ENCODE data around the gene CD109.

Gene CD109

DNA sequence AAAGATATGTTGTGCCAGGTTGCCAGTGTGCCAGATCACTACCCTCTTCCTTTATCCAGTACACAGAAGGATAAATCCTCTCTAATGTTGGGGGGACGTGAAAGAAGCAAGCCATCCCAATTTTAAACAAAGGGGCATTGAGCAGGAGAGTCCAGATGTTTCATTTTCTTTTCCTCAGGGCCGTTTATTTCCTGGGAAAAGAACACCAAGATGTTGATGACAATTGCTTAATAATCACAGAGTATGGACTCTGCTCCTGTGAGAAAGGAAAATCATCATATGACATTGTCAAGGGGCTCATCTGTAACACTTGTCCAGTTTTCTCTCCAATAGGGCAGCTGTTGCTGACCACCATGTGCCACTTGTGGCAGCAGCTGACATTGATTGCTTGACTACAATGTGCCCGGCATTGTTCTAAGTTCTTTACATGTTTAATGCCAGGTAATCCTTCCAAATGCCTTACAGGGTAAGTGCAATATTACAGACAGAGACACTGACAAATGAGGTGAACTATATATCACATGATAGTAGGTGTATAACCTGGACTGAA is 161.4 kb downstream of the CD109 start:
- H3K27ac ChIP-seq (ENCODE audit: low read length), result no peak overlapping the region
- no peaks in the 10 kb centered on the region for H3K4me1 ChIP-seq (ENCODE audit: control insufficient read depth, insufficient read depth, low read length)
- H3K9ac ChIP-seq (ENCODE audit: low read length in 2 of 2), result no peak overlapping the region
- H3K4me3 ChIP-seq (ENCODE audit: low read length in 2 of 2), result no peak overlapping the region
- no peaks in the 10 kb centered on the region for H3K9me3 ChIP-seq (ENCODE audit: control insufficient read depth in 2 of 2, low read length in 2 of 2)
- no peaks in the 10 kb centered on the region for H3K27me3 ChIP-seq (ENCODE audit: control insufficient read depth in 1 of 2, insufficient read depth in 2 of 2, low read length in 2 of 2)
- no peaks in the 10 kb centered on the region for H3K36me3 ChIP-seq (ENCODE audit: control insufficient read depth in 2 of 2, insufficient read depth in 2 of 2, low read length in 2 of 2)

DNA sequence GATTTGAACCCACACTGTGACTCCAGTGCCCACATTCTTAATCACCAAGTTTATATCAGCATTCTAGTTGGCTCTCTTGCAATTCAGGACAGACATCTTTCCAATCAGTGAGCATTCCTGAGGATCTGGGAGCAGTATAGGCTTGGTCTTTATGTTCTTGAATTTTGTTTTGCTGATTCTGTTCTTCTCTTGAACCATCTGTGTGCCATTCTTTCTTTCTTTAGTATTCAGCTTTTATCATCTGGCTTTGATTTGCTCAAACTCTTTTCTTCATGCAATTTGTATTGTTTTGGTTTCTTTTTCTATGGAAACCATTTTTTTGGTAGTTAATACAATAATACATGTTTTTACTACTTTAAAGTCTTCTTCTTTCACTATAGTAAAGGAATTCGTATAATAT is 162.4 kb downstream of the CD109 start:
- no peaks in the 10 kb centered on the region for H3K27me3 ChIP-seq (ENCODE audit: control insufficient read depth in 1 of 2, insufficient read depth in 2 of 2, low read length in 2 of 2)
- H3K27ac ChIP-seq (ENCODE audit: low read length), result no peak overlapping the region
- H3K9ac ChIP-seq (ENCODE audit: low read length in 2 of 2), result no peak overlapping the region
- H3K4me1 ChIP-seq (ENCODE audit: control insufficient read depth, insufficient read depth, low read length), result no peaks in the 10 kb centered on the region
- no peaks in the 10 kb centered on the region for H3K36me3 ChIP-seq (ENCODE audit: control insufficient read depth in 2 of 2, insufficient read depth in 2 of 2, low read length in 2 of 2)
- no peaks in the 10 kb centered on the region for H3K9me3 ChIP-seq (ENCODE audit: control insufficient read depth in 2 of 2, low read length in 2 of 2)
- no peak overlapping the region for H3K4me3 ChIP-seq (ENCODE audit: low read length in 2 of 2)

DNA sequence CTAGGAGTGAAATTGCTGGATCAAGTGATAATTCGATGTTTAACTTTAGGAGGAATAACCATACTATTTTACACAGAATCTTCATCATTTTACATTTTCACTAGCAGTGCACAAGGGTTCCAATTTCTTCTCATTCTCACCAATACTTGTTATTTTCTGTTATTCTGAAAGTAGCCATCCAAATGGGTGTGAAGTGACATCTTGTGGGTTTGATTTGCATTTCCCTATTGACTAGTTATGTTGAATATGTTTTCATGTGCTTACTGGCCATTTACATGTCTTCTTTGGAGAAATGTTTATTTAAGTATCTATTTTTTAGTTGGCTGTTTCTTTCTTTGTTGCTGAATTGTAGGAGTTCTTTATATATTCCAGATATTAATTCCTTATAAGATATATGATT is 164.3 kb downstream of the CD109 start:
- Histone ChIP-seq H3K36me3 (ENCODE audit: control insufficient read depth in 2 of 2, insufficient read depth in 2 of 2, low read length in 2 of 2) (no peaks in the 10 kb centered on the region), H3K9ac (ENCODE audit: low read length in 2 of 2) (no peak overlapping the region), H3K4me3 (ENCODE audit: low read length in 2 of 2) (no peak overlapping the region), H3K9me3 (ENCODE audit: control insufficient read depth in 2 of 2, low read length in 2 of 2) (no peaks in the 10 kb centered on the region), H3K27me3 (ENCODE audit: control insufficient read depth in 1 of 2, insufficient read depth in 2 of 2, low read length in 2 of 2) (no peaks in the 10 kb centered on the region), H3K27ac (ENCODE audit: low read length) (no peak overlapping the region), H3K4me1 (ENCODE audit: control insufficient read depth, insufficient read depth, low read length) (no peaks in the 10 kb centered on the region)

DNA sequence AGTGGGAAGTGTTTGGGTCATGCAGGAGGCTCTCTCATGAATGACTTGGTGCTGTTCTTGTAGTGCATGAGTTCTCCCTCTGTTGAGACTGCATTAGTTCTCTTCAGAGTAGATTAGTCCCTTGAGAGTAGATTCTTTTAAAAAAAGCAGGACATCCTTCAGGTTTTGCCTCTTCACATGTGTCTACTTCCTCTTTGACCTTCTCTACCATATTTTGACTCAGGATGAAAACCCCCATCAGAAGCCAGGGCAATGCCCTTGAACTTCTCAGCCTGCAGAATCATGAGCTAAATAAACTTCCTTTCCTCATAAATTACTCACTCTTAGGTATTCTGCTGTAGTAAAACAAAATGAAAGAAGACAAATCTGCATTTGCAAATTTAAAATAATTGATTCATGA is 170.3 kb downstream of the CD109 start:
- no peaks in the 10 kb centered on the region for H3K36me3 ChIP-seq (ENCODE audit: control insufficient read depth in 2 of 2, insufficient read depth in 2 of 2, low read length in 2 of 2)
- H3K27me3 ChIP-seq (ENCODE audit: control insufficient read depth in 1 of 2, insufficient read depth in 2 of 2, low read length in 2 of 2), result no peaks in the 10 kb centered on the region
- H3K9ac ChIP-seq (ENCODE audit: low read length in 2 of 2), result no peak overlapping the region
- no peak overlapping the region for H3K27ac ChIP-seq (ENCODE audit: low read length)
- no peaks in the 10 kb centered on the region for H3K4me1 ChIP-seq (ENCODE audit: control insufficient read depth, insufficient read depth, low read length)
- H3K9me3 ChIP-seq (ENCODE audit: control insufficient read depth in 2 of 2, low read length in 2 of 2), result no peaks in the 10 kb centered on the region
- H3K4me3 ChIP-seq (ENCODE audit: low read length in 2 of 2), result no peak overlapping the region

DNA sequence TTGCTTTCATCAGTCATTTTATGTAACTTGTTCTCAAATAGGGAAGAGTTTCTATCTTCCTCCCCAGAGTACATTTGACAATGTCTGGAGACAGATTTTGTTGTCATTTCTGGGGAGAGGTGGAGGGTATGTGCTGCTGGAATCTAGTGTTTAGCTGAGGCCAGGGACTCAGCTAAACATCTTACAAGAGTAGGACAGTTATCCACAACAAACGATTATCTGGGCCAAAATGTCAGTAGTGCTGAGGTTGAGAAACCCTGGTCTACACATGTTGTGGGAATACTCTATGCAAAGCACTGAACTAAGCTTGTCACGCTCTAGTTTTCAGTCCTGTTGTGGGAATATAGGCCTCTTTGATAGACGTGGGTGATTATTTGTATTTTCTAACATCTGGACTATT is 171.4 kb downstream of the CD109 start:
- Histone ChIP-seq H3K4me3 (ENCODE audit: low read length in 2 of 2) (no peak overlapping the region), H3K27me3 (ENCODE audit: control insufficient read depth in 1 of 2, insufficient read depth in 2 of 2, low read length in 2 of 2) (no peaks in the 10 kb centered on the region), H3K27ac (ENCODE audit: low read length) (no peak overlapping the region), H3K36me3 (ENCODE audit: control insufficient read depth in 2 of 2, insufficient read depth in 2 of 2, low read length in 2 of 2) (no peaks in the 10 kb centered on the region), H3K9me3 (ENCODE audit: control insufficient read depth in 2 of 2, low read length in 2 of 2) (no peaks in the 10 kb centered on the region), H3K9ac (ENCODE audit: low read length in 2 of 2) (no peak overlapping the region), H3K4me1 (ENCODE audit: control insufficient read depth, insufficient read depth, low read length) (no peaks in the 10 kb centered on the region)

DNA sequence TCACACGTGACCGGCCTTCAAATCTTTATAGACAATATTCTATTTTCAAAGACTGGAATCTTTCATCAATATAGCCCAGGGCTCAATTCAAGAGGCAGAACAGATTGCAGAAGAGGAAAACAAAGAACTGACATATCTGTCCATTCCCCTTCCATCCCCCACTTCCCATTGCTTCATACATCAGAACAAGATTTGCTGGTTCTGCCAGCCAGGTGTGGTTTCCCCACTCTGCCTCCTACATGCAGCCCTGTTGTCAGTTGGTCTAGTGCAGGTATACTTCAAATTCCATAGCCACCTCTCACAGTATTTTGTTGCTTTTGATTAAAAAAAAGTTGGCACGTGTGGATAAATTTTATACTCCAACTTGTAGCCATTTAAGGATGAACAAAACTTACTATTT is 174.9 kb downstream of the CD109 start:
- Histone ChIP-seq H3K27ac (ENCODE audit: low read length) (no peak overlapping the region), H3K4me3 (ENCODE audit: low read length in 2 of 2) (no peak overlapping the region)

DNA sequence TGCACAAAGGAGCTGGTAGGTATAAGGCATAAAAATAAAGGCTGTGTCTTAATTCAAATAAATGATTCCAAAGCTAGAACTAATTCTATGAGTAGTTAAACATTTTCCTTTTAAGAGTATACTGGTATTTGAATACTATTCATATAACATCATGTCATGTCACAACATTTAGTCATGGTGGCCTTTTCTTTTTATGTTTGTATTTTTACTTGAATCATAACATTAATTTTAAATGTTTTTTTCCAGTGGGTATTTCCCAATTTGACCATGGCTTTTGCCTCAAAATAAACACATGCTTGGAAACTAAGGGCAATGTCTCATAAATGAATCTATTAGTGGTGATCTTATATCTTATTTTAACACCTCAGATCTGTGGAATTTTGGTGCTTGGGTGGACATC is 177.1 kb downstream of the CD109 start:
- H3K36me3 ChIP-seq (ENCODE audit: control insufficient read depth in 2 of 2, insufficient read depth in 2 of 2, low read length in 2 of 2), result no peaks in the 10 kb centered on the region
- H3K27me3 ChIP-seq (ENCODE audit: control insufficient read depth in 1 of 2, insufficient read depth in 2 of 2, low read length in 2 of 2), result no peaks in the 10 kb centered on the region
- H3K4me3 ChIP-seq (ENCODE audit: low read length in 2 of 2), result no peak overlapping the region
- H3K27ac ChIP-seq (ENCODE audit: low read length), result no peak overlapping the region
- no peaks in the 10 kb centered on the region for H3K4me1 ChIP-seq (ENCODE audit: control insufficient read depth, insufficient read depth, low read length)
- no peaks in the 10 kb centered on the region for H3K9me3 ChIP-seq (ENCODE audit: control insufficient read depth in 2 of 2, low read length in 2 of 2)
- H3K9ac ChIP-seq (ENCODE audit: low read length in 2 of 2), result no peak overlapping the region

More for the DNA sequence above, 174.9 kb downstream of the CD109 start:
- Histone ChIP-seq H3K9ac (ENCODE audit: low read length in 2 of 2) (no peak overlapping the region), H3K27me3 (ENCODE audit: control insufficient read depth in 1 of 2, insufficient read depth in 2 of 2, low read length in 2 of 2) (no peaks in the 10 kb centered on the region), H3K36me3 (ENCODE audit: control insufficient read depth in 2 of 2, insufficient read depth in 2 of 2, low read length in 2 of 2) (no peaks in the 10 kb centered on the region), H3K4me1 (ENCODE audit: control insufficient read depth, insufficient read depth, low read length) (no peaks in the 10 kb centered on the region), H3K9me3 (ENCODE audit: control insufficient read depth in 2 of 2, low read length in 2 of 2) (no peaks in the 10 kb centered on the region)
